Keratinocyte (primary cell): ENCODE measurements around the gene SMG1. TPM values are rescaled to one million over a fixed set of nuclear protein-coding genes. Genes with fewer than 3 reads are reported as not detected.

Experiments used
- DNase-seq: peaks from one replicate; pipeline ENCODE4 v3.0.0-alpha.2; 2011; ENCODE audit warnings: low read depth, missing footprints, low spot score
- FAIRE-seq: peaks from 2 replicates; lab custom pipeline; 2011; peaks lifted over from hg19 to GRCh38; lab: Jason Lieb, UNC
- H2AFZ ChIP-seq: 2 replicates; pipeline ENCODE4 v1.6.0; 2012; ENCODE audit warnings: low read length, control low read depth, inconsistent platforms; ENCODE audit not compliant: control insufficient read depth
- H3K27ac ChIP-seq: 2 replicates; pipeline ENCODE4 v1.5.1; 2011; ENCODE audit warnings: low read length; ENCODE audit not compliant: control insufficient read depth, insufficient read depth
- H3K27me3 ChIP-seq: 3 replicates; pipeline ENCODE4 v1.6.0; 2011; ENCODE audit warnings: low read length; ENCODE audit not compliant: control insufficient read depth, insufficient read depth; ENCODE audit errors: extremely low read depth
- H3K36me3 ChIP-seq, 2 experiments: 2 replicates in 1 of 2; 3 replicates in 1 of 2; pipeline ENCODE4 v1.5.1; 2011; ENCODE audit warnings: low read length in 2 of 2, mild to moderate bottlenecking in 1 of 2; ENCODE audit not compliant: control insufficient read depth in 2 of 2, insufficient read depth in 2 of 2; ENCODE audit errors: extremely low read depth in 1 of 2
- H3K4me1 ChIP-seq: 3 replicates; pipeline ENCODE4 v1.5.1; 2011; ENCODE audit warnings: low read length; ENCODE audit not compliant: control insufficient read depth, insufficient read depth; ENCODE audit errors: extremely low read depth
- H3K4me2 ChIP-seq: 3 replicates; pipeline ENCODE4 v1.6.0; 2011; ENCODE audit warnings: low read depth, low read length; ENCODE audit not compliant: control insufficient read depth, insufficient read depth; ENCODE audit errors: extremely low read depth
- H3K4me3 ChIP-seq, 3 experiments: fragments of 200-600 bp in 1 of 3; sonication (generic) in 1 of 3; 2 replicates in 2 of 3; 3 replicates in 1 of 3; pipeline ENCODE4 v1.5.1; 2011 to 2016; ENCODE audit warnings: low read length in 3 of 3, mild to moderate bottlenecking in 3 of 3, control low read depth in 2 of 3, inconsistent platforms in 1 of 3, low read depth in 1 of 3, mixed read lengths in 1 of 3, mixed run types in 1 of 3, moderate library complexity in 1 of 3; ENCODE audit not compliant: control insufficient read depth in 2 of 3, insufficient read depth in 2 of 3; ENCODE audit errors: extremely low read depth in 1 of 3
- H3K79me2 ChIP-seq: 2 replicates; pipeline ENCODE4 v1.6.0; 2012; ENCODE audit warnings: low read length; ENCODE audit not compliant: control insufficient read depth, insufficient read depth
- H3K9ac ChIP-seq: 3 replicates; pipeline ENCODE4 v1.6.0; 2011; ENCODE audit warnings: low read length; ENCODE audit not compliant: control insufficient read depth, insufficient read depth; ENCODE audit errors: extremely low read depth
- H3K9me1 ChIP-seq: 3 replicates; pipeline ENCODE4 v1.6.0; 2011; ENCODE audit warnings: low read length; ENCODE audit not compliant: control insufficient read depth, insufficient read depth; ENCODE audit errors: extremely low read depth
- H3K9me3 ChIP-seq: 2 replicates; pipeline ENCODE4 v1.5.1; 2012; ENCODE audit warnings: low read depth, low read length; ENCODE audit not compliant: control insufficient read depth
- H4K20me1 ChIP-seq: 3 replicates; pipeline ENCODE4 v1.6.0; 2011; ENCODE audit warnings: low read length; ENCODE audit not compliant: control insufficient read depth, insufficient read depth; ENCODE audit errors: extremely low read depth
- EZH2 ChIP-seq: IDR thresholded peaks from one replicate; pipeline ENCODE4 v1.6.1; 2012; ENCODE audit warnings: inconsistent platforms, mild to moderate bottlenecking, low read length, moderate library complexity
- dilution Hi-C: fragments of 300-500 bp; cut with MboI; formaldehyde crosslinking; loops from one replicate; pipeline ENCODE4 v1.7.0; 2020; ENCODE audit warnings: low sequenced_read_pairs; ENCODE audit not compliant: extremely low pct_ligation_motif_present
- polyA plus RNA-seq, 5 experiments: library from polyadenylated mRNA; depleted of rRNA in 3 of 5; stranded (reverse) in 3 of 5; stranded (forward) in 1 of 5; unstranded in 1 of 5; fragments of >200 nt; gene quantifications; 1 replicate in 1 of 5; 2 replicates in 3 of 5; 3 replicates in 1 of 5; pipeline versions ENCODE4 v1.2.1 to v1.2.3, GENCODE V29; 2011 to 2012; ENCODE audit warnings: missing spikeins in 2 of 5, low read depth in 1 of 5, low replicate concordance in 1 of 5
- TF ChIP-seq, protein P1 (sequence below), 3 experiments: IDR thresholded peaks in 1 of 3; conservative IDR thresholded peaks in 1 of 3; optimal IDR thresholded peaks in 1 of 3; 2 replicates in 2 of 3; 3 replicates in 1 of 3; pipeline versions ENCODE3 to v1.5.1; 2011; ENCODE audit warnings: low read length in 3 of 3, mild to moderate bottlenecking in 3 of 3, moderate library complexity in 2 of 3, control low read depth in 1 of 3, inconsistent platforms in 1 of 3; ENCODE audit not compliant: insufficient read depth in 2 of 3; ENCODE audit errors: extremely low read depth in 1 of 3

Gene SMG1
- polyA plus RNA-seq, 1 donor (not counting 4 experiments of a cell fraction or from before 2014, with no cell fraction given) = 34.2 TPM

DNA sequence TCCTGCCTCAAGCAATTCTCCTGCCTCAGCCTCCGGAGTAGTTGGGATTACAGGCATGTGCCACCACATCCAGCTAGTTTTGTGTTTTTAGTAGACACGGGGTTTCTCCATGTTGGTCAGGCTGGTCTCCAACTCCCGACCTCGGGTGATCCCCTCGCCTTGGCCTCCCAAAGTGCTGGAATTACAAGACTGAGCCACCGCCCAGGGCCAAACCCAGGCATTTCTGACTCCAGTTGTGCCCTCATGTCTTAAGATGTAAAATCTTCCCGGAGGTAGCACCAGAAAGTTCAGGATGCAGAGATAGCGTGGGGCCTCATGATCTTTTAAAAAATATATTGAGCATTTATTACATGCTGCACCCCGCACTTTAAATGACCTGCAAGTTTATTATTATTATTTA is 12.8 kb upstream of the SMG1 start:
- Histone ChIP-seq H3K4me1 (no peaks in the 10 kb centered on the region), H2AFZ (no peak overlapping the region), H3K9ac (no peak overlapping the region), H3K79me2 (no peaks in the 10 kb centered on the region), H3K4me2 (no peak overlapping the region), H3K27me3 (no peaks in the 10 kb centered on the region), H3K9me1 (no peaks in the 10 kb centered on the region), H4K20me1 (no peaks in the 10 kb centered on the region), H3K36me3 (no peaks in the 10 kb centered on the region), H3K27ac (no peak overlapping the region), H3K4me3 (no peak overlapping the region), H3K9me3 (no peaks in the 10 kb centered on the region)
- FAIRE-seq (no peak), DNase-seq (no peak)
- dilution Hi-C loops = no loop called here
- TF ChIP-seq EZH2 = no peak
- TF ChIP-seq, protein P1, sequence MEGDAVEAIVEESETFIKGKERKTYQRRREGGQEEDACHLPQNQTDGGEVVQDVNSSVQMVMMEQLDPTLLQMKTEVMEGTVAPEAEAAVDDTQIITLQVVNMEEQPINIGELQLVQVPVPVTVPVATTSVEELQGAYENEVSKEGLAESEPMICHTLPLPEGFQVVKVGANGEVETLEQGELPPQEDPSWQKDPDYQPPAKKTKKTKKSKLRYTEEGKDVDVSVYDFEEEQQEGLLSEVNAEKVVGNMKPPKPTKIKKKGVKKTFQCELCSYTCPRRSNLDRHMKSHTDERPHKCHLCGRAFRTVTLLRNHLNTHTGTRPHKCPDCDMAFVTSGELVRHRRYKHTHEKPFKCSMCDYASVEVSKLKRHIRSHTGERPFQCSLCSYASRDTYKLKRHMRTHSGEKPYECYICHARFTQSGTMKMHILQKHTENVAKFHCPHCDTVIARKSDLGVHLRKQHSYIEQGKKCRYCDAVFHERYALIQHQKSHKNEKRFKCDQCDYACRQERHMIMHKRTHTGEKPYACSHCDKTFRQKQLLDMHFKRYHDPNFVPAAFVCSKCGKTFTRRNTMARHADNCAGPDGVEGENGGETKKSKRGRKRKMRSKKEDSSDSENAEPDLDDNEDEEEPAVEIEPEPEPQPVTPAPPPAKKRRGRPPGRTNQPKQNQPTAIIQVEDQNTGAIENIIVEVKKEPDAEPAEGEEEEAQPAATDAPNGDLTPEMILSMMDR (optimal IDR thresholded peaks at IDR 0.05 in 1 of 3, IDR thresholded peaks at IDR 0.05 in 1 of 3, conservative IDR thresholded peaks at IDR 0.05 in 1 of 3; ENCODE audit: extremely low read depth in 1 of 3, insufficient read depth in 2 of 3, low read length in 3 of 3) = no peak

DNA sequence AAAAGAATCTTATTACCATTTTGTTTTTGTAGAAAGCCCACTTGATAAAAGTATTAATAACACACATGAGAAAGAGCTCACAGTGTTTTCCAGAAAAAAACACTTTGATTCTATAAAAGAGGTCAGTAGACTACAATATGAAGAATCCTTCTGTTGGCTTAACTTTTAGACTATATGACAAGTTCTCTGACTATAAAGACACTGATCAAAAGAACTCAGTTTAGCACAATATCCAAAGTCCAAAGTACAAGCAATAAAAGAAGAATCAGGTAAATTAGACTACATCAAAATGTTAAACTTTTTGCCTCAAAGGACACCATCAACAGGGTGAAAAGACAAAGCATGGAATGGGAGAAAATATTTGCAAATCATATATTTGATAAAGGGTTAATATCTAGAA is 11.2 kb upstream of the SMG1 start:
- TF ChIP-seq, protein P1 (optimal IDR thresholded peaks at IDR 0.05 in 1 of 3, IDR thresholded peaks at IDR 0.05 in 1 of 3, conservative IDR thresholded peaks at IDR 0.05 in 1 of 3; ENCODE audit: extremely low read depth in 1 of 3, insufficient read depth in 2 of 3, low read length in 3 of 3) = no peak
- TF ChIP-seq EZH2 = no peak
- no peaks in the 10 kb centered on the region for H3K27me3 ChIP-seq
- no peak overlapping the region for H3K4me2 ChIP-seq
- no peaks in the 10 kb centered on the region for H4K20me1 ChIP-seq
- DNase-seq (no peak), FAIRE-seq (no peak)
- H3K4me1 ChIP-seq = no peaks in the 10 kb centered on the region
- no peaks in the 10 kb centered on the region for H3K9me3 ChIP-seq
- dilution Hi-C loops = no loop called here
- H3K79me2 ChIP-seq = no peaks in the 10 kb centered on the region
- no peak overlapping the region for H3K9ac ChIP-seq
- H3K27ac ChIP-seq = no peak overlapping the region
- no peak overlapping the region for H3K4me3 ChIP-seq
- H3K36me3 ChIP-seq = no peaks in the 10 kb centered on the region
- H2AFZ ChIP-seq = no peak overlapping the region
- no peaks in the 10 kb centered on the region for H3K9me1 ChIP-seq
